ENCODE data around the gene ZNHIT1. TPM values are rescaled to one million over a fixed set of nuclear protein-coding genes. Genes with fewer than 3 reads are reported as not detected.

Gene ZNHIT1
- polyA plus RNA-seq (2011; rRNA removed) (49.2 and 53.0 TPM in 2 replicates), polyA minus RNA-seq (2011; rRNA and poly(A)+ RNA removed) (27.2 and 39.0 TPM in 2 replicates)

GRCh38 chr7:101217388-101218235 is at the start of gene ZNHIT1, which contains the start of gene PLOD3:
Gene ZNHIT1, plus strand, starts transcription at chr7:101218165. Its CDS starts 31 bp downstream, at chr7:101218196.
Gene PLOD3, minus strand, starts transcription at chr7:101217581. Its CDS starts 307 bp downstream, at chr7:101217274.
- no peak; the same call in 1 of the 2 replicates for TF ChIP-seq CTCF (IDR thresholded peaks at IDR 0.05; ENCODE audit: insufficient read depth, low read depth, low read length)
- Histone ChIP-seq H3K36me3 (ENCODE audit: control insufficient read depth, insufficient read depth, low read length) (peaks cover 5% of the 10 kb centered on the region), H3K27me3 (ENCODE audit: control insufficient read depth, insufficient read depth, low read length) (no peaks in the 10 kb centered on the region), H3K4me3 (ENCODE audit: low read depth, low read length) (peak within 1 kb of the TSS; percentile 63)
- ChIA-PET POLR2A (interaction anchor here (0.6 to 1.1 kb wide), 4 partner anchors 20 to 336 kb away, joined by 3 to 6 read pairs (median 3); partner anchors contain the start of genes CLDN15, SERPINE1 and VGF), CTCF (interaction anchor here (1.2 to 2.7 kb wide), 10 partner anchors 9 to 79 kb away, joined by 3 to 22 read pairs (median 6); no protein-coding TSS in a partner anchor)
- DNase-seq (ENCODE audit: low read depth) = peak; percentile 88

DNA sequence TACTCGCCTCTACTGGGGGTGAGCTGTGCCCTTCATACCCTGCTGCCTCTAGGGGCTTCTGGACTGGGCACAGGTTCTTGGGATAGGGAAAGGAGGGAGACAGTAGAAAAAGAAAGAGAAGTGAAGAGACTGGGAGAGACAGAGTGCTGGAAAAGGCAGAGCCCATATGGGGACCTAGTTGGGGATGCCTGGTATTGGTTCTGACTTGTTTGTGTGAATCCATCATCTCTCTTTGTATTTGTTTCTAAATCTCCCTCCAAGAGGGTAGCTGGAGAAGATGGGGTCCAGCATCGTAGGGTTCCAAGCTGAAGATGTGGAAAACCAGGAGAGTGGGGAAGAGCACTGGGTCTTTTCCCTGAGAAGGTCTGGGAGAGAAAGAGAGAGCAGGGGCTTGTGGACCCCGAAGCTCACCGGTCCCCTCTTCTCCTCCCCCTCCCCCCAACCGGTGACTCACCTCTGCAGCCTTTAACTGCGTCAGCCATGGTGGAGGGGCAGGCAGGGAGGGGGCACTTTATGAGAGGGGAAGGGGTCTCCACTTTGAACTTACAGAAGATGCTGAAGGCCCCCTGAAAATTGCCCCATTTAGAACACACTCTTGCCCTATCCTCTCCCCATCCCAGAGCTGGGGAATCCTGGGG is 49.4 kb upstream of the ZNHIT1 start:
- Histone ChIP-seq H3K27me3 (ENCODE audit: control insufficient read depth, insufficient read depth, low read length) (peaks cover 46% of the 10 kb centered on the region), H3K4me3 (ENCODE audit: low read depth, low read length) (no peak overlapping the region), H3K36me3 (ENCODE audit: control insufficient read depth, insufficient read depth, low read length) (no peaks in the 10 kb centered on the region)
- no peak for TF ChIP-seq CTCF (IDR thresholded peaks at IDR 0.05; ENCODE audit: insufficient read depth, low read depth, low read length)
- ChIA-PET POLR2A (no interaction called here), CTCF (interaction anchor here (0.9 to 1.8 kb wide), 3 partner anchors 24 to 50 kb away, joined by 3 to 8 read pairs (median 3); no protein-coding TSS in a partner anchor)
- DNase-seq (ENCODE audit: low read depth) = no peak

DNA sequence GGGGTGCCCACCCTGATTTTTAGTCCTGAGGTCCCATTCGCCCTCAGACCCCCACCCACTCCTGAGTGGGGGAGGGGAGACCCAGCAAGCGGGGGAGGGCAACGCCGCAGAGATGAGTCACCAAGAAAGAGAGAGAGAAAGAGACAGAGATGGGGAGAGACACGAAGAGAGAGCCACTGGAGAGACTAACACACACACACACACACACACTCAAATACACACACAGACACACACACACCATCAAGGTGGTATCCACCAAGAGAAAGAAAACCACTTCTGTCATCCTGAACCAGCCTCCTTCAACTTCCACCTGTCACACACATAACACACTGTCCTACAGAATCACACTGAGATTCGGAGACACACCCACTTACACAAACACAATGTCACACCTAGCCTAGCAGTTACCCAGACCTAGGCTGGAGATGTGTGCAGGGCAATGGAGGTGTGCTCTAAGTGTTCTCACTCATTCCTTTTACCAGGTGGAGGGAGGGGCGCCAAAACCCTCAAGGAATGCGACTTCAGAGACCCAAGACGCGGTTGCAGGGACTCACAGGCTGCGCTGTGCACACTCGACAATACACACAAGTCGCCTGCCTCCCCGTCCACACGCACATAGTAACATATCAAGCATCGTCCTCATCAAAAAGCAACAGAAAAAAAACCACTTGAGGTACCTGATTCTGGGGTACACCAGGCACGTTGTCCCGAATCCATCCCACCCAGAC is 48.7 kb upstream of the ZNHIT1 start:
- ChIA-PET POLR2A (no interaction called here), CTCF (interaction anchor here (1.0 to 3.0 kb wide), 5 partner anchors 23 to 36 kb away, joined by 3 to 31 read pairs (median 3); no protein-coding TSS in a partner anchor)
- Histone ChIP-seq H3K27me3 (ENCODE audit: control insufficient read depth, insufficient read depth, low read length) (peaks cover 46% of the 10 kb centered on the region), H3K4me3 (ENCODE audit: low read depth, low read length) (no peak overlapping the region), H3K36me3 (ENCODE audit: control insufficient read depth, insufficient read depth, low read length) (no peaks in the 10 kb centered on the region)
- no peak for TF ChIP-seq CTCF (IDR thresholded peaks at IDR 0.05; ENCODE audit: insufficient read depth, low read depth, low read length)
- DNase-seq (ENCODE audit: low read depth) = no peak

DNA sequence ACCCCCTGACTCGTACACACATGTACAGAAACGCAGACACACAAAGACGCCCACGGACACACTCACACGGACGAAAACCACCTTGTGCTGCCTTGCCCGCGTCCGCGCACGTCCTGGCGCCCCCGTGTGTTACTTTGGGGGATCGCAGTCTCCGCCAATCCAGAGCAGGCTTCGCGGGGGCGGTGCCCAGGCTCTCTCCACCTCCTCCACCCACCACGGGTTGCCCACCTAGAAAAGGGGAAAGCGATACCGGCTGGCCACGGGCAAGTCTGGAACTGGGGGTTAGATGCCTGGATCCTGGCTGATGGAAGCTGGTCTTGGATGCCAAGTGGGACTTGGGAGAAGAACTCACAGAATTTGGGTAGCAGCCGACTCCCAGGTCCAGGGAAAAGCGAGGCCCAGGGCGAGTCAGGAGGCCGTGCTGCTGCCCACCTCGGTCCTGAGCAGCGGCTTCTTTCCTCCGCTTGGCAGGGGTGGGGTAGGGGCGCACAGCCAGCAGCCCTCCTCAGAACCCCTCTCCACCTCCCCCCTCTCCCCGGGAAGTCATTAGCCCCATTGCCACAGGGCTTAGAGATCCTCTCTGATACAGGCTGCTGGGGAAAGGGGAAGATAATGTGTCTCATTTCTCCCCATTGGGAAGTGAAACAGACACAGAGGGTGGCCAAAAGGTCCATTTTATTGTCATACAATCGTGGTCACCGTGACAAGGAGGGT is 48.0 kb upstream of the ZNHIT1 start:
- Histone ChIP-seq H3K36me3 (ENCODE audit: control insufficient read depth, insufficient read depth, low read length) (no peaks in the 10 kb centered on the region), H3K4me3 (ENCODE audit: low read depth, low read length) (no peak overlapping the region), H3K27me3 (ENCODE audit: control insufficient read depth, insufficient read depth, low read length) (peaks cover 46% of the 10 kb centered on the region)
- DNase-seq (ENCODE audit: low read depth) = no peak
- CTCF ChIA-PET = interaction anchor here (0.6 to 3.0 kb wide), 13 partner anchors 8 to 111 kb away, joined by 3 to 31 read pairs (median 4); partner anchors contain the start of gene AP1S1
- TF ChIP-seq CTCF (IDR thresholded peaks at IDR 0.05; ENCODE audit: insufficient read depth, low read depth, low read length) = peak; percentile 95
- POLR2A ChIA-PET = no interaction called here
